Forelimb muscle (tissue), 1 donor: ENCODE results near the gene FTL. TPM values are rescaled to one million over a fixed set of nuclear protein-coding genes. Genes with fewer than 3 reads are reported as not detected.

Experiments
- polyA plus RNA-seq: library from polyadenylated mRNA; unstranded; fragments of 120-200 nt; gene quantifications from one replicate; pipeline ENCODE4 v1.2.1, GENCODE V29; 2013; ENCODE audit not compliant: insufficient read length

The FTL gene
- polyA plus RNA-seq, 1 donor = 520 TPM

Other genes with a start within 250 kb of the FTL start
- gene MAMSTR, start 245.6 kb upstream of the FTL start, polyA plus RNA-seq = 146 TPM
- gene RASIP1, start 224.7 kb upstream of the FTL start, polyA plus RNA-seq = 25.9 TPM
- 2.0 TPM for gene IZUMO1, start 218.4 kb upstream of the FTL start, polyA plus RNA-seq
- 1.1 TPM for gene FUT1, start 212.7 kb upstream of the FTL start, polyA plus RNA-seq
- not detected for gene FGF21, start 209.8 kb upstream of the FTL start, polyA plus RNA-seq
- gene BCAT2, start 154.3 kb upstream of the FTL start, polyA plus RNA-seq = 25.6 TPM
- gene HSD17B14, start 128.8 kb upstream of the FTL start, polyA plus RNA-seq = 3.1 TPM
- 28.0 TPM for gene PLEKHA4, start 96.7 kb upstream of the FTL start, polyA plus RNA-seq
- gene PPP1R15A, start 92.9 kb upstream of the FTL start, polyA plus RNA-seq = 45.9 TPM
- not detected for gene TULP2, start 66.6 kb upstream of the FTL start, polyA plus RNA-seq
- gene NUCB1, start 65.0 kb upstream of the FTL start, polyA plus RNA-seq = 152 TPM
- gene DHDH, start 31.6 kb upstream of the FTL start, polyA plus RNA-seq = 0.54 TPM
- 40.7 TPM for gene BAX, start 10.4 kb upstream of the FTL start, polyA plus RNA-seq
- gene GYS1, start 28.0 kb downstream of the FTL start, polyA plus RNA-seq = 89.0 TPM
- 55.3 TPM for gene RUVBL2, start 28.6 kb downstream of the FTL start, polyA plus RNA-seq
- not detected for gene LHB, start 51.8 kb downstream of the FTL start, polyA plus RNA-seq
- gene CGB3, start 59.0 kb downstream of the FTL start, polyA plus RNA-seq = not detected
- gene CGB2, start 66.6 kb downstream of the FTL start, polyA plus RNA-seq = not detected
- gene CGB1, start 71.6 kb downstream of the FTL start, polyA plus RNA-seq = not detected
- not detected for gene CGB5, start 78.5 kb downstream of the FTL start, polyA plus RNA-seq
- gene CGB8, start 83.8 kb downstream of the FTL start, polyA plus RNA-seq = not detected
- gene CGB7, start 92.4 kb downstream of the FTL start, polyA plus RNA-seq = 1.5 TPM
- gene NTF4, start 99.5 kb downstream of the FTL start, polyA plus RNA-seq = 6.5 TPM
- gene KCNA7, start 107.4 kb downstream of the FTL start, polyA plus RNA-seq = 10.4 TPM
- 218 TPM for gene SNRNP70, start 120.1 kb downstream of the FTL start, polyA plus RNA-seq
- gene LIN7B, start 149.1 kb downstream of the FTL start, polyA plus RNA-seq = 16.1 TPM
- 0.33 TPM for gene C19orf73, start 153.8 kb downstream of the FTL start, polyA plus RNA-seq
- 7.8 TPM for gene PPFIA3, start 154.2 kb downstream of the FTL start, polyA plus RNA-seq
- gene HRC, start 190.1 kb downstream of the FTL start, polyA plus RNA-seq = 178 TPM
- 32.7 TPM for gene TRPM4, start 192.5 kb downstream of the FTL start, polyA plus RNA-seq